ENCODE results near the gene VPS37D.

GRCh38 chr7:73645643-73646174 is 21.9 kb upstream of the VPS37D start:
- TF ChIP-seq POLR2AphosphoS5 (IDR thresholded peaks at IDR 0.05; ENCODE audit: borderline replicate concordance, low read depth, low read length): no peak
- no peak for TF ChIP-seq EZH2 (IDR thresholded peaks at IDR 0.05)
- TF ChIP-seq FOXP2 (optimal IDR thresholded peaks at IDR 0.05; ENCODE audit: control extremely low read depth, extremely low read length, insufficient read depth): no peak
